Psoas muscle (tissue), 8 donors: ENCODE measurements around the gene PGLYRP2. TPM values are rescaled to one million over a fixed set of nuclear protein-coding genes. Genes with fewer than 3 reads are reported as not detected.

Experiments used
- ATAC-seq, 4 donors: fragments of 200-7000 bp; cut with Tn5 transposase; one replicate each; pipeline ENCODE4 v1.9.1; 2020; ENCODE audit warnings: moderate library complexity in 3 of 4, mild to moderate bottlenecking in 2 of 4
- DNase-seq, 2 donors: peaks; one replicate each; pipeline ENCODE4 v3.0.0-alpha.2; 2020
- H3K27ac ChIP-seq: fragments of 200-600 bp; one replicate; pipeline ENCODE4 v1.8.0; 2022
- H3K27me3 ChIP-seq, 3 donors: fragments of 200-600 bp in 1 of 3; one replicate each; pipeline versions ENCODE4 v1.6.1 to v1.8.0; 2013 to 2022; ENCODE audit warnings: low read length in 2 of 3, mild to moderate bottlenecking in 2 of 3, moderate library complexity in 1 of 3; ENCODE audit not compliant: insufficient read depth in 3 of 3
- H3K36me3 ChIP-seq, 2 donors: fragments of 200-600 bp in 1 of 2; one replicate each; pipeline versions ENCODE4 v1.6.1 to v1.8.0; 2013 to 2022; ENCODE audit warnings: low read depth in 1 of 2, mild to moderate bottlenecking in 1 of 2, moderate library complexity in 1 of 2; ENCODE audit not compliant: insufficient read depth in 1 of 2
- H3K4me1 ChIP-seq: fragments of 200-600 bp; one replicate; pipeline ENCODE4 v1.8.0; 2022
- H3K4me3 ChIP-seq: fragments of 200-600 bp; one replicate; pipeline ENCODE4 v1.8.0; 2022; ENCODE audit warnings: mild to moderate bottlenecking
- H3K9me3 ChIP-seq: fragments of 200-600 bp; one replicate; pipeline ENCODE4 v1.8.0; 2022
- CTCF ChIP-seq: fragments of 200-600 bp; IDR thresholded peaks from one replicate; pipeline ENCODE4 v1.8.0; 2022; ENCODE audit warnings: antibody characterized with exemption
- WGBS, 3 donors: extraction: QIAGEN DNeasy Blood & Tissue Kit; methylation state at CpG; one replicate each; pipeline versions ENCODE4 v1.1.6 to v1.1.7; 2013; 5-methylcytosine and 5-hydroxymethylcytosine counted together
- intact Hi-C, 2 donors: fragments of 100-400 bp; cut with DNase I; formaldehyde crosslinking; loops; one replicate each; pipeline versions ENCODE4 v1.11.0 to v1.14.2; 2022
- long read RNA-seq, 2 donors: library from polyadenylated mRNA; unstranded; transcript quantifications; one replicate each; pipeline ENCODE4 v2.0.0, GENCODE V29; 2021
- polyA plus RNA-seq, 3 donors: library from polyadenylated mRNA; stranded (reverse); fragments of 200-250 nt; gene quantifications; one replicate each; pipeline ENCODE4 v1.2.3, GENCODE V29; 2013
- total RNA-seq, 4 donors: library from RNA; stranded (reverse); fragmentation: NEBNext Ultra II Directional in 2 of 4; extraction: Animal tissue kit (Norgen Biotek cat#: 25700) in 2 of 4; gene quantifications; one replicate each; pipeline versions ENCODE4 v1.2.1 to v1.2.4, GENCODE V29; 2021 to 2023
- donor health status: healthy with polysubstance abuse.
- donor health status: DM: no; HTN: no; CAD: no; lungs with moderate emphysema.
- donor health status: Bipolar disorder and iron deficiency.
- donor health status: healthy.
- donor health status: DM: yes; HTN: yes; CAD: no.
- donor health status: DM: no; HTN: no; CAD: no.
- donor health status: DM: no; HTN: no; CAD: no.
- donor health status: DM: yes; HTN: yes; CAD: no.

The PGLYRP2 gene
- not detected for total RNA-seq
- polyA plus RNA-seq, result not detected
- long read RNA-seq, donor 1, result 0 reads
- long read RNA-seq, donor 2, result 0 reads

GRCh38 chr19:15479391-15480345 lies at the start of gene PGLYRP2:
PGLYRP2 (minus strand) TSS chr19:15479501; CDS start chr19:15479371, 130 bp downstream.
- ATAC-seq, result peak in 2 of 4 donors; percentile 41 to 50
- intact Hi-C loops, result no loop called here
- no peak for TF ChIP-seq CTCF

GRCh38 chr19:15527705-15528104 lies 48.4 kb upstream of the PGLYRP2 start:
- H3K4me3 ChIP-seq, result no peak overlapping the region
- no peaks in the 10 kb centered on the region for H3K36me3 ChIP-seq
- H3K27ac ChIP-seq, result no peak overlapping the region
- ATAC-seq, result no peak
- no peak for DNase-seq
- intact Hi-C loops, result no loop called here
- 50 to 56% (median 52%) methylated on average over 3 of the region's 3 CpGs for WGBS, 3 donors
- no peak for TF ChIP-seq CTCF
- H3K4me1 ChIP-seq, result no peaks in the 10 kb centered on the region
- no peaks in the 10 kb centered on the region for H3K9me3 ChIP-seq
- H3K27me3 ChIP-seq, result peaks cover 0 to 2% (median 0%) of the 10 kb centered on the region in 3 donors

More at GRCh38 chr19:15479391-15480345, at the start of gene PGLYRP2:
- WGBS, 3 donors, result 58 to 66% (median 62%) methylated on average over 16 of the region's 16 CpGs
- no peaks in the 10 kb centered on the region for H3K9me3 ChIP-seq
- H3K27ac ChIP-seq, result no peak within 1 kb of the TSS
- H3K4me1 ChIP-seq, result no peaks in the 10 kb centered on the region
- DNase-seq, result peak in 1 of 2 donors; percentile 72
- no peaks in the 10 kb centered on the region for H3K27me3 ChIP-seq
- H3K4me3 ChIP-seq, result no peak within 1 kb of the TSS
- no peaks in the 10 kb centered on the region for H3K36me3 ChIP-seq

GRCh38 chr19:15526408-15526807 lies 47.1 kb upstream of the PGLYRP2 start:
- DNase-seq (no peak), ATAC-seq (no peak)
- WGBS, 3 donors, result 69 to 84% (median 70%) methylated on average over 2 of the region's 2 CpGs
- Histone ChIP-seq H3K36me3 (no peaks in the 10 kb centered on the region), H3K27ac (no peak overlapping the region), H3K27me3 (peaks cover 0 to 4% (median 2%) of the 10 kb centered on the region in 3 donors), H3K9me3 (no peaks in the 10 kb centered on the region), H3K4me3 (no peak overlapping the region), H3K4me1 (no peaks in the 10 kb centered on the region)
- intact Hi-C loops, result no loop called here
- TF ChIP-seq CTCF, result no peak

- TF ChIP-seq CTCF, result no peak
- DNase-seq (no peak), ATAC-seq (no peak)
- 73 to 78% (median 75%) methylated on average over 13 to 15 of the region's 15 CpGs for WGBS, 3 donors
- Histone ChIP-seq H3K9me3 (no peaks in the 10 kb centered on the region), H3K4me1 (no peaks in the 10 kb centered on the region), H3K27ac (no peak overlapping the region), H3K36me3 (no peaks in the 10 kb centered on the region), H3K27me3 (peaks cover 0 to 7% (median 2%) of the 10 kb centered on the region in 3 donors), H3K4me3 (no peak overlapping the region)
- intact Hi-C loops, result no loop called here
These were observed 46.0 kb upstream of the PGLYRP2 start for GRCh38 chr19:15525291-15525690.
